Neural progenitor cell (in vitro differentiated cells): ENCODE measurements around the gene ATXN10. TPM values are rescaled to one million over a fixed set of nuclear protein-coding genes. Genes with fewer than 3 reads are reported as not detected.

Source experiments
- DNase-seq: peaks from one replicate; pipeline ENCODE4 v3.0.0-alpha.2; 2016; ENCODE audit warnings: low spot score
- H2AFZ ChIP-seq: fragments of 200-600 bp; sonication (generic); replicated peaks from 2 replicates; pipeline ENCODE4 v1.6.1; 2016; ENCODE audit warnings: antibody characterized with exemption
- H3F3A ChIP-seq: fragments of 200-600 bp; sonication (generic); 2 replicates; pipeline ENCODE4 v1.6.1; 2016; ENCODE audit warnings: antibody characterized with exemption, low read depth
- H3K27ac ChIP-seq: fragments of 200-600 bp; sonication (generic); 2 replicates; pipeline ENCODE4 v1.5.1; 2016; ENCODE audit warnings: mild to moderate bottlenecking
- H3K27me3 ChIP-seq: fragments of 200-600 bp; sonication (generic); 2 replicates; pipeline ENCODE4 v1.6.1; 2016; ENCODE audit warnings: mild to moderate bottlenecking, moderate library complexity
- H3K36me3 ChIP-seq: fragments of 200-600 bp; sonication (generic); 2 replicates; pipeline ENCODE4 v1.5.1; 2016
- H3K4me1 ChIP-seq: fragments of 200-600 bp; sonication (generic); 2 replicates; pipeline ENCODE4 v1.6.1; 2016; ENCODE audit warnings: mixed run types
- H3K4me2 ChIP-seq: fragments of 200-600 bp; sonication (generic); 2 replicates; pipeline ENCODE4 v1.6.1; 2016
- H3K4me3 ChIP-seq: fragments of 200-600 bp; sonication (generic); 2 replicates; pipeline ENCODE4 v1.5.1; 2016
- H3K79me2 ChIP-seq: fragments of 200-600 bp; sonication (generic); 2 replicates; pipeline ENCODE4 v1.6.1; 2016; ENCODE audit warnings: low read depth
- H3K9ac ChIP-seq: fragments of 200-600 bp; sonication (generic); 2 replicates; pipeline ENCODE4 v1.6.1; 2016
- H3K9me3 ChIP-seq: fragments of 200-600 bp; sonication (generic); 2 replicates; pipeline ENCODE4 v1.5.1; 2016; ENCODE audit warnings: low read depth
- H4K20me1 ChIP-seq: fragments of 200-600 bp; sonication (generic); 2 replicates; pipeline ENCODE4 v1.6.1; 2016; ENCODE audit warnings: low read depth
- H3K27ac Mint-ChIP-seq: 3 replicates; pipeline ENCODE4 v1.8.0; 2021; ENCODE audit warnings: mixed read lengths
- H3K27me3 Mint-ChIP-seq: 2 replicates; pipeline ENCODE4 v1.8.0; 2022; ENCODE audit warnings: low read depth, mild to moderate bottlenecking, inconsistent platforms, moderate library complexity, mixed read lengths; ENCODE audit not compliant: insufficient read depth
- H3K36me3 Mint-ChIP-seq: 3 replicates; pipeline ENCODE4 v1.8.0; 2021; ENCODE audit warnings: mixed read lengths
- H3K4me1 Mint-ChIP-seq: 3 replicates; pipeline ENCODE4 v1.8.0; 2021; ENCODE audit warnings: mixed read lengths
- H3K4me3 Mint-ChIP-seq: 3 replicates; pipeline ENCODE4 v1.8.0; 2021; ENCODE audit warnings: mild to moderate bottlenecking, moderate library complexity, mixed read lengths
- H3K9me3 Mint-ChIP-seq: 3 replicates; pipeline ENCODE4 v1.8.0; 2020; ENCODE audit warnings: mixed read lengths
- CTCF ChIP-seq: fragments of 200-600 bp; sonication (generic); IDR thresholded peaks from 2 replicates; pipeline ENCODE4 v1.5.1; 2017; ENCODE audit warnings: antibody characterized with exemption, mild to moderate bottlenecking
- EZH2 ChIP-seq: fragments of 200-600 bp; sonication (generic); IDR thresholded peaks from 2 replicates; pipeline ENCODE4 v1.6.1; 2017; ENCODE audit warnings: antibody characterized with exemption, mild to moderate bottlenecking, moderate library complexity
- EZH2phosphoT487 ChIP-seq: fragments of 200-600 bp; sonication (generic); IDR thresholded peaks from 2 replicates; pipeline ENCODE4 v1.6.1; 2017; ENCODE audit warnings: antibody characterized with exemption
- total RNA-seq: library from RNA; depleted of rRNA; stranded (reverse); fragments of >200 nt; gene quantifications from 2 replicates; pipeline ENCODE4 v1.2.3, GENCODE V29; 2015; ENCODE audit warnings: low replicate concordance

Gene ATXN10
- total RNA-seq, 1 donor from 2014 or later = 168 TPM

GRCh38 chr22:45781966-45782365 lies 110.3 kb downstream of the ATXN10 start:
- Histone ChIP-seq H3K36me3 (no peaks in the 10 kb centered on the region), H4K20me1 (peaks cover 45% of the 10 kb centered on the region), H3K79me2 (peaks cover 22% of the 10 kb centered on the region), H3K4me1 (peaks cover 21% of the 10 kb centered on the region), H3F3A (no peaks in the 10 kb centered on the region), H3K9ac (no peak overlapping the region), H3K4me3 (no peak overlapping the region), H2AFZ (no peak overlapping the region), H3K4me2 (no peak overlapping the region), H3K27me3 (no peaks in the 10 kb centered on the region), H3K9me3 (no peaks in the 10 kb centered on the region), H3K27ac (no peak overlapping the region)
- Mint-ChIP-seq H3K4me1 (peaks cover 28% of the 10 kb centered on the region), H3K36me3 (peaks cover 20% of the 10 kb centered on the region), H3K9me3 (no peaks in the 10 kb centered on the region), H3K27me3 (no peaks in the 10 kb centered on the region), H3K27ac (no peak overlapping the region), H3K4me3 (no peak overlapping the region)
- TF ChIP-seq EZH2 = no peak
- no peak for TF ChIP-seq CTCF
- TF ChIP-seq EZH2phosphoT487 = no peak
- no peak for DNase-seq

GRCh38 chr22:45783021-45783420 lies 111.4 kb downstream of the ATXN10 start:
- Histone ChIP-seq H3K27ac (no peak overlapping the region), H3K79me2 (peaks cover 21% of the 10 kb centered on the region), H2AFZ (no peak overlapping the region), H3K9me3 (no peaks in the 10 kb centered on the region), H4K20me1 (peaks cover 39% of the 10 kb centered on the region), H3K27me3 (no peaks in the 10 kb centered on the region), H3K4me1 (peaks cover 21% of the 10 kb centered on the region), H3K36me3 (no peaks in the 10 kb centered on the region), H3K9ac (no peak overlapping the region), H3F3A (no peaks in the 10 kb centered on the region), H3K4me3 (no peak overlapping the region), H3K4me2 (no peak overlapping the region)
- H3K27me3 Mint-ChIP-seq = no peaks in the 10 kb centered on the region
- H3K27ac Mint-ChIP-seq = no peak overlapping the region
- H3K9me3 Mint-ChIP-seq = peaks cover 1% of the 10 kb centered on the region
- DNase-seq = no peak
- TF ChIP-seq CTCF = no peak
- TF ChIP-seq EZH2phosphoT487 = no peak
- TF ChIP-seq EZH2 = no peak
- peaks cover 24% of the 10 kb centered on the region for H3K4me1 Mint-ChIP-seq
- no peak overlapping the region for H3K4me3 Mint-ChIP-seq
- peaks cover 23% of the 10 kb centered on the region for H3K36me3 Mint-ChIP-seq

- H3K27ac ChIP-seq = no peak overlapping the region
- TF ChIP-seq EZH2phosphoT487 = no peak
- TF ChIP-seq EZH2 = no peak
- TF ChIP-seq CTCF = no peak
- no peaks in the 10 kb centered on the region for H3K27me3 ChIP-seq
- H3K4me2 ChIP-seq = no peak overlapping the region
- H4K20me1 ChIP-seq = peaks cover 39% of the 10 kb centered on the region
- Mint-ChIP-seq H3K27me3 (no peaks in the 10 kb centered on the region), H3K4me1 (peaks cover 24% of the 10 kb centered on the region), H3K4me3 (no peak overlapping the region), H3K9me3 (peaks cover 4% of the 10 kb centered on the region), H3K36me3 (peaks cover 22% of the 10 kb centered on the region), H3K27ac (no peak overlapping the region)
- no peak overlapping the region for H3K4me3 ChIP-seq
- no peak overlapping the region for H3K9ac ChIP-seq
- no peaks in the 10 kb centered on the region for H3K36me3 ChIP-seq
- no peak for DNase-seq
- no peak overlapping the region for H2AFZ ChIP-seq
- H3K79me2 ChIP-seq = peaks cover 21% of the 10 kb centered on the region
- H3F3A ChIP-seq = no peaks in the 10 kb centered on the region
- H3K4me1 ChIP-seq = peaks cover 21% of the 10 kb centered on the region
- no peaks in the 10 kb centered on the region for H3K9me3 ChIP-seq
Observed at GRCh38 chr22:45783690-45784089, 112.1 kb downstream of the ATXN10 start.
